SW480 (cell line): ENCODE measurements around the gene BORCS8.
"Not testable (repeated sequence)": the region's sequence is repeated elsewhere in the genome, so short reads cannot be mapped to it uniquely, and the experiment has no call there.

Experiments used
- DNase-seq: peaks from one replicate; pipeline ENCODE4 v3.0.0-alpha.2; 2016; ENCODE audit warnings: low spot score

The BORCS8 gene

GRCh38 chr19:19192078-19192882 is at the start of gene BORCS8, which contains the start of gene RFXANK:
TSS of gene BORCS8 (minus strand) at chr19:19192152. CDS start at chr19:19192117, 35 bp downstream.
TSS of gene RFXANK (plus strand) at chr19:19192258. CDS start at chr19:19193947, 1,689 bp downstream.
- DNase-seq, result peak; percentile 99

- no peak for DNase-seq
Measured at GRCh38 chr19:19240476-19240875, 48.5 kb upstream of the BORCS8 start.

- no peak for DNase-seq
Measured at GRCh38 chr19:19239675-19240074, 47.7 kb upstream of the BORCS8 start.

GRCh38 chr19:19238126-19238894 is 46.4 kb upstream of the BORCS8 start:
- DNase-seq, result no peak

- DNase-seq, result no peak
Measured at GRCh38 chr19:19236173-19236572, 44.2 kb upstream of the BORCS8 start.

GRCh38 chr19:19234220-19234816 is 42.4 kb upstream of the BORCS8 start:
- DNase-seq, result no peak

- no peak for DNase-seq
Measured at GRCh38 chr19:19232261-19232721, 40.3 kb upstream of the BORCS8 start.

GRCh38 chr19:19230999-19231398 is 39.0 kb upstream of the BORCS8 start:
- no peak for DNase-seq

GRCh38 chr19:19229701-19230100 is 37.7 kb upstream of the BORCS8 start:
- no peak for DNase-seq

- DNase-seq, result no peak
Measured at GRCh38 chr19:19227217-19227616, 35.3 kb upstream of the BORCS8 start.

GRCh38 chr19:19226663-19227062 is 34.7 kb upstream of the BORCS8 start:
- no peak for DNase-seq

- no peak for DNase-seq
Measured at GRCh38 chr19:19226204-19226603, 34.3 kb upstream of the BORCS8 start.

- peak; percentile 92 for DNase-seq
Measured at GRCh38 chr19:19224852-19225494, 33.0 kb upstream of the BORCS8 start.

- no peak for DNase-seq
Measured at GRCh38 chr19:19224150-19224851, 32.3 kb upstream of the BORCS8 start.

GRCh38 chr19:19223636-19224035 is 31.7 kb upstream of the BORCS8 start:
- no peak for DNase-seq

GRCh38 chr19:19223060-19223459 is 31.1 kb upstream of the BORCS8 start:
- no peak for DNase-seq

- DNase-seq, result not testable (repeated sequence)
Measured at GRCh38 chr19:19221000-19221399, 29.0 kb upstream of the BORCS8 start.

GRCh38 chr19:19218911-19219310 is 27.0 kb upstream of the BORCS8 start:
- no peak for DNase-seq

GRCh38 chr19:19217099-19217498 is 25.1 kb upstream of the BORCS8 start:
- peak; percentile 58 for DNase-seq

- DNase-seq, result no peak
Measured at GRCh38 chr19:19215792-19216191, 23.8 kb upstream of the BORCS8 start.

- no peak for DNase-seq
Measured at GRCh38 chr19:19214892-19215291, 22.9 kb upstream of the BORCS8 start.

- DNase-seq, result no peak
Measured at GRCh38 chr19:19214159-19214490, 22.2 kb upstream of the BORCS8 start.
